Measurements from ENCODE around the gene PTGIS.

PTGIS gene

GRCh38 chr20:49513009-49513408, 54.9 kb downstream of the PTGIS start:
- H3K9me3 Mint-ChIP-seq, result no peaks in the 10 kb centered on the region
- H3K36me3 Mint-ChIP-seq, result no peaks in the 10 kb centered on the region
- DNase-seq, result no peak
- H3K27me3 Mint-ChIP-seq, result peaks cover 43% of the 10 kb centered on the region
- no peaks in the 10 kb centered on the region for H3K4me1 Mint-ChIP-seq
- no peak overlapping the region for H3K4me3 Mint-ChIP-seq
- no peak overlapping the region for H3K27ac Mint-ChIP-seq
- CTCF ChIA-PET, result no interaction called here

GRCh38 chr20:49511788-49512525, 56.0 kb downstream of the PTGIS start:
- DNase-seq, result no peak
- Mint-ChIP-seq H3K36me3 (no peaks in the 10 kb centered on the region), H3K4me1 (no peaks in the 10 kb centered on the region), H3K27ac (no peak overlapping the region), H3K9me3 (no peaks in the 10 kb centered on the region), H3K4me3 (no peak overlapping the region), H3K27me3 (peaks cover 44% of the 10 kb centered on the region)
- CTCF ChIA-PET, result no interaction called here

GRCh38 chr20:49510562-49511122, 57.3 kb downstream of the PTGIS start:
- Mint-ChIP-seq H3K9me3 (no peaks in the 10 kb centered on the region), H3K4me3 (no peak overlapping the region), H3K36me3 (no peaks in the 10 kb centered on the region), H3K27me3 (peaks cover 48% of the 10 kb centered on the region), H3K27ac (no peak overlapping the region), H3K4me1 (no peaks in the 10 kb centered on the region)
- no peak for DNase-seq
- CTCF ChIA-PET, result interaction anchor here (1.0 to 1.8 kb wide), 2 partner anchors 24 to 127 kb away, joined by 3 to 5 read pairs; no protein-coding TSS in a partner anchor

GRCh38 chr20:49508435-49509199, 59.3 kb downstream of the PTGIS start:
- DNase-seq, result no peak
- CTCF ChIA-PET, result interaction anchor here (1.0 to 4.2 kb wide), 9 partner anchors 10 to 174 kb away, joined by 3 to 23 read pairs (median 6); no protein-coding TSS in a partner anchor
- Mint-ChIP-seq H3K27ac (no peak overlapping the region), H3K27me3 (peaks cover 67% of the 10 kb centered on the region), H3K9me3 (no peaks in the 10 kb centered on the region), H3K4me1 (no peaks in the 10 kb centered on the region), H3K36me3 (no peaks in the 10 kb centered on the region), H3K4me3 (no peak overlapping the region)

- no peaks in the 10 kb centered on the region for H3K36me3 Mint-ChIP-seq
- CTCF ChIA-PET, result interaction anchor here (0.6 to 4.2 kb wide), 8 partner anchors 14 to 177 kb away, joined by 3 to 23 read pairs (median 6); no protein-coding TSS in a partner anchor
- no peak for DNase-seq
- no peaks in the 10 kb centered on the region for H3K4me1 Mint-ChIP-seq
- no peaks in the 10 kb centered on the region for H3K9me3 Mint-ChIP-seq
- H3K27ac Mint-ChIP-seq, result no peak overlapping the region
- peaks cover 74% of the 10 kb centered on the region for H3K27me3 Mint-ChIP-seq
- H3K4me3 Mint-ChIP-seq, result no peak overlapping the region
These were observed 60.0 kb downstream of the PTGIS start for GRCh38 chr20:49507741-49508434.

GRCh38 chr20:49505518-49505917, 62.4 kb downstream of the PTGIS start:
- Mint-ChIP-seq H3K4me3 (no peak overlapping the region), H3K4me1 (no peaks in the 10 kb centered on the region), H3K36me3 (no peaks in the 10 kb centered on the region), H3K27me3 (peaks cover 74% of the 10 kb centered on the region), H3K27ac (no peak overlapping the region), H3K9me3 (no peaks in the 10 kb centered on the region)
- CTCF ChIA-PET, result interaction anchor here (1.3 to 4.2 kb wide), 5 partner anchors 21 to 399 kb away, joined by 3 to 23 read pairs (median 3); no protein-coding TSS in a partner anchor
- no peak for DNase-seq

GRCh38 chr20:49503176-49503575, 64.8 kb downstream of the PTGIS start:
- Mint-ChIP-seq H3K9me3 (no peaks in the 10 kb centered on the region), H3K27me3 (peaks cover 60% of the 10 kb centered on the region), H3K4me1 (no peaks in the 10 kb centered on the region), H3K4me3 (no peak overlapping the region), H3K27ac (no peak overlapping the region), H3K36me3 (no peaks in the 10 kb centered on the region)
- CTCF ChIA-PET, result no interaction called here
- no peak for DNase-seq

GRCh38 chr20:49501917-49502316, 66.0 kb downstream of the PTGIS start:
- CTCF ChIA-PET, result interaction anchor here (0.7 to 1.1 kb wide), 2 partner anchors 116 to 149 kb away, joined by 3 read pairs; no protein-coding TSS in a partner anchor
- Mint-ChIP-seq H3K4me1 (no peaks in the 10 kb centered on the region), H3K9me3 (no peaks in the 10 kb centered on the region), H3K4me3 (no peak overlapping the region), H3K27ac (no peak overlapping the region), H3K36me3 (no peaks in the 10 kb centered on the region), H3K27me3 (peaks cover 57% of the 10 kb centered on the region)
- DNase-seq, result no peak

GRCh38 chr20:49497398-49497669, 70.6 kb downstream of the PTGIS start:
- H3K27ac Mint-ChIP-seq, result no peak overlapping the region
- H3K4me3 Mint-ChIP-seq, result no peak overlapping the region
- CTCF ChIA-PET, result no interaction called here
- H3K4me1 Mint-ChIP-seq, result no peaks in the 10 kb centered on the region
- H3K9me3 Mint-ChIP-seq, result no peaks in the 10 kb centered on the region
- no peak for DNase-seq
- no peaks in the 10 kb centered on the region for H3K36me3 Mint-ChIP-seq
- H3K27me3 Mint-ChIP-seq, result peaks cover 30% of the 10 kb centered on the region

- CTCF ChIA-PET, result interaction anchor here (0.6 kb wide), 1 partner anchor 11 kb away, joined by 3 read pairs; no protein-coding TSS in a partner anchor
- Mint-ChIP-seq H3K36me3 (no peaks in the 10 kb centered on the region), H3K9me3 (no peaks in the 10 kb centered on the region), H3K27me3 (peaks cover 27% of the 10 kb centered on the region), H3K27ac (no peak overlapping the region), H3K4me3 (no peak overlapping the region), H3K4me1 (no peaks in the 10 kb centered on the region)
- no peak for DNase-seq
These were observed 71.2 kb downstream of the PTGIS start for GRCh38 chr20:49496553-49497397.

GRCh38 chr20:49496043-49496442, 71.9 kb downstream of the PTGIS start:
- no peak overlapping the region for H3K4me3 Mint-ChIP-seq
- no peaks in the 10 kb centered on the region for H3K9me3 Mint-ChIP-seq
- CTCF ChIA-PET, result no interaction called here
- H3K27ac Mint-ChIP-seq, result no peak overlapping the region
- peaks cover 25% of the 10 kb centered on the region for H3K27me3 Mint-ChIP-seq
- no peaks in the 10 kb centered on the region for H3K4me1 Mint-ChIP-seq
- no peaks in the 10 kb centered on the region for H3K36me3 Mint-ChIP-seq
- no peak for DNase-seq

GRCh38 chr20:49490689-49491088, 77.2 kb downstream of the PTGIS start:
- peaks cover 8% of the 10 kb centered on the region for H3K9me3 Mint-ChIP-seq
- no peak overlapping the region for H3K27ac Mint-ChIP-seq
- no peaks in the 10 kb centered on the region for H3K36me3 Mint-ChIP-seq
- H3K4me3 Mint-ChIP-seq, result no peak overlapping the region
- H3K27me3 Mint-ChIP-seq, result peaks cover 35% of the 10 kb centered on the region
- no peak for DNase-seq
- H3K4me1 Mint-ChIP-seq, result no peaks in the 10 kb centered on the region
- CTCF ChIA-PET, result no interaction called here

GRCh38 chr20:49489688-49490087, 78.2 kb downstream of the PTGIS start:
- Mint-ChIP-seq H3K9me3 (peaks cover 8% of the 10 kb centered on the region), H3K27me3 (peaks cover 45% of the 10 kb centered on the region), H3K27ac (no peak overlapping the region), H3K4me3 (no peak overlapping the region), H3K36me3 (no peaks in the 10 kb centered on the region), H3K4me1 (peaks cover 2% of the 10 kb centered on the region)
- CTCF ChIA-PET, result no interaction called here
- no peak for DNase-seq

Data from activated naive CD4-positive, alpha-beta T cell treated with anti-CD3 and anti-CD28 coated beads, Interleukin-2, amount 10 ng/mL, durations not matched to agents 7 days and 5 days (primary cell).